ENCODE data around the gene EPHB3.

EPHB3 gene

GRCh38 chr3:184629555-184630160 is 68.1 kb downstream of the EPHB3 start:
- no peak for DNase-seq

- DNase-seq = no peak
Measured at GRCh38 chr3:184630861-184631471, 69.4 kb downstream of the EPHB3 start.

- peak; percentile 39 for DNase-seq
Measured at GRCh38 chr3:184631472-184631861, 69.9 kb downstream of the EPHB3 start.
